Nephron (organoid): ENCODE measurements around the gene IRX5.

Experiments used
- H3K27ac Mint-ChIP-seq, 3 experiments: 2 replicates each; pipeline ENCODE4 v1.8.0; 2020; ENCODE audit warnings: mixed read lengths in 3 of 3, mild to moderate bottlenecking in 2 of 3, moderate library complexity in 1 of 3
- H3K27me3 Mint-ChIP-seq: 2 replicates; pipeline ENCODE4 v1.8.0; 2021; ENCODE audit warnings: low read depth, mild to moderate bottlenecking, moderate library complexity, mixed read lengths
- H3K36me3 Mint-ChIP-seq: 2 replicates; pipeline ENCODE4 v1.8.0; 2020; ENCODE audit warnings: low read depth, mixed read lengths
- H3K4me1 Mint-ChIP-seq: 2 replicates; pipeline ENCODE4 v1.8.0; 2020; ENCODE audit warnings: mixed read lengths
- H3K4me3 Mint-ChIP-seq, 3 experiments: 2 replicates each; pipeline ENCODE4 v1.8.0; 2020; ENCODE audit warnings: mild to moderate bottlenecking in 3 of 3, mixed read lengths in 3 of 3, moderate library complexity in 2 of 3
- H3K9me3 Mint-ChIP-seq: 2 replicates; pipeline ENCODE4 v1.8.0; 2020; ENCODE audit warnings: mixed read lengths
- TF ChIP-seq, protein P1 (sequence below), 3 experiments: fragments of 200-600 bp; sonication (generic); IDR thresholded peaks; one replicate each; pipeline ENCODE4 v1.5.0; 2021; ENCODE audit warnings: antibody characterized with exemption in 3 of 3; ENCODE audit not compliant: unreplicated experiment in 3 of 3

The IRX5 gene

DNA sequence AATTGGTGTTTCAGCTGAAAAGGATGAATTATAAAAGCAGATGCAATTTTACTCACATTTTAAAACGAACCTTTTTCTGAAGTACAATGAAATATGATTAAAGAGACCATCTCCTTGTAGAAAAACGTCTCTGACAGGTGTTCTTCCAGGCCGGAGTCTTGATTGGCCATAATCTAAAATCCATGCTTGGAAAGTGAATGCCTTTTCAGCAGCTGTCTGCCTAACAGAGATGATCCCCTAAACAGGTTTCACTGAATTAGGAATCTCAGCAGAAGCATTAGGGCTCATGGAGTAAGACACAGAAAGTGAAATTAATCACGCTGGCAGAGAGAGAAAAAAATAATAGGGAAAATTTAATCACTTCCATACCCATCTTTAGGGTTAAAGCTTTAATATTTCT lies 39.3 kb upstream of the IRX5 start:
- TF ChIP-seq, protein P1, sequence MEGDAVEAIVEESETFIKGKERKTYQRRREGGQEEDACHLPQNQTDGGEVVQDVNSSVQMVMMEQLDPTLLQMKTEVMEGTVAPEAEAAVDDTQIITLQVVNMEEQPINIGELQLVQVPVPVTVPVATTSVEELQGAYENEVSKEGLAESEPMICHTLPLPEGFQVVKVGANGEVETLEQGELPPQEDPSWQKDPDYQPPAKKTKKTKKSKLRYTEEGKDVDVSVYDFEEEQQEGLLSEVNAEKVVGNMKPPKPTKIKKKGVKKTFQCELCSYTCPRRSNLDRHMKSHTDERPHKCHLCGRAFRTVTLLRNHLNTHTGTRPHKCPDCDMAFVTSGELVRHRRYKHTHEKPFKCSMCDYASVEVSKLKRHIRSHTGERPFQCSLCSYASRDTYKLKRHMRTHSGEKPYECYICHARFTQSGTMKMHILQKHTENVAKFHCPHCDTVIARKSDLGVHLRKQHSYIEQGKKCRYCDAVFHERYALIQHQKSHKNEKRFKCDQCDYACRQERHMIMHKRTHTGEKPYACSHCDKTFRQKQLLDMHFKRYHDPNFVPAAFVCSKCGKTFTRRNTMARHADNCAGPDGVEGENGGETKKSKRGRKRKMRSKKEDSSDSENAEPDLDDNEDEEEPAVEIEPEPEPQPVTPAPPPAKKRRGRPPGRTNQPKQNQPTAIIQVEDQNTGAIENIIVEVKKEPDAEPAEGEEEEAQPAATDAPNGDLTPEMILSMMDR (IDR thresholded peaks at IDR 0.05; ENCODE audit: unreplicated experiment in 3 of 3): no peak
- Mint-ChIP-seq H3K4me1 (peaks cover 21% of the 10 kb centered on the region), H3K27me3 (peaks cover 4% of the 10 kb centered on the region), H3K36me3 (peaks cover 2% of the 10 kb centered on the region), H3K9me3 (peaks cover 1% of the 10 kb centered on the region), H3K4me3 (peak overlapping the region in 2 of 3 experiments; percentile 5 to 21), H3K27ac (peak overlapping the region in 2 of 3 experiments; percentile 3 to 14)

GRCh38 chr16:54892981-54893380 lies 37.7 kb upstream of the IRX5 start:
- Mint-ChIP-seq H3K4me1 (peaks cover 26% of the 10 kb centered on the region), H3K27ac (no peak overlapping the region)

DNA sequence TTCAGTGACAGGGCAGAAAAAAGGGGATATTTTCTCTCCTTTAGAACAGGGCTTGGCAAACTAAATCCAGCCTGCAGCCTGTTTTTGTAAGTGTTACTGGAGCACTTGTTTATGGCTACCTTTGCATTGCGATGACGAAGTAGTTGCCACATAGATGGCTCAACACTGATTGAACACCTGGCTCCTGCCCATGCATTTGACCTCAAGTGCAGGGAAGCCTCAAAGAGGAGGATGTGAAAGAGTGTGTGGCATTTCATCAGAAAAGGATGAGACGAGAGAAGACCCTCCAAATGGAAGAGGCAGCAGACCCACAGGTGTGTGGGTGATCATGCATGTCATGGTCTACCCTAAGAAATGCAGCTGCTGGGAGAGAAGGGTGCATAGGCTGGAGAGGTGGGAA lies 32.7 kb upstream of the IRX5 start:
- Mint-ChIP-seq H3K4me3 (no peak overlapping the region), H3K9me3 (peaks cover 12% of the 10 kb centered on the region), H3K27ac (no peak overlapping the region), H3K27me3 (peaks cover 4% of the 10 kb centered on the region), H3K4me1 (peaks cover 9% of the 10 kb centered on the region), H3K36me3 (peaks cover 9% of the 10 kb centered on the region)
- TF ChIP-seq, protein P1 (IDR thresholded peaks at IDR 0.05; ENCODE audit: unreplicated experiment in 3 of 3): no peak

More at GRCh38 chr16:54892981-54893380, 37.7 kb upstream of the IRX5 start:
- TF ChIP-seq, protein P1 (IDR thresholded peaks at IDR 0.05; ENCODE audit: unreplicated experiment in 3 of 3): no peak
- Mint-ChIP-seq H3K36me3 (peaks cover 1% of the 10 kb centered on the region), H3K4me3 (no peak overlapping the region), H3K9me3 (peaks cover 2% of the 10 kb centered on the region), H3K27me3 (peaks cover 2% of the 10 kb centered on the region)

DNA sequence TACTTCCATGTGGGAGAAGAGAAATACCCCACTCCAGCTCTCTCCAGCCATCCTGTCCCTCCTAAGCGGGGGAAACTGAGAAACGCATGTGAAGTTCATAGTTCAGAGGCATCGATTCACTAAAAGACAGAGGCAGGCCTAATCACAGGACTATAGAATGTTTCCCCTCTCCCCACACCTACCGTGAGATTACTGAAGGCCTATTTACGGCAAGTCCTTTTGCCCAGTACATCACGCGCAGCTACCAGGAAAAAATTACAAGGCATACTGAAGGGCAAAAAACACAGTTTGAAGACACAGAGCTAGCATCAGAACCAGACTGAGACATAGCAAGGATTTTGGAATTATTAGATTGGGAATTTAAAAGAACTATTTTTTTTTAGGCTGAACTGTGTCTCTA lies 29.1 kb upstream of the IRX5 start:
- peaks cover 5% of the 10 kb centered on the region for H3K4me1 Mint-ChIP-seq

DNA sequence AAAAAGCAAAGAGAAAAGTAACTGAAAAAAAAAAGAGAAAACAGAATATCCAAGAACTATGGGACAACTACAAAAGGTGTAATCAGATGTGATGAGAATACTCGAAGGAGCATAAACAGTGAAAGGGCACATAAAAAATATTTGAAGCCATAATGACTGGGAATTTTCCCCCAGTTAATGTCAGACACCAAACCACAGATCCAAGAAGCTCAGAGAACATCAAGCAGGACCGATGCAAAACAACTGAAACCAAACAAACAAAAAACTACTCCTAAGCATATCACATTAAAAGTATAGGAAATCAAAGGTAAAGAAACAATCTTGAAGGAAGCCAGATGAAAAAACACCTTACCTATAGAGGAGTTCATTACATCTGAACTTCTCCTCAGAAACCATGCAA lies 27.6 kb upstream of the IRX5 start:
- no peaks in the 10 kb centered on the region for H3K4me1 Mint-ChIP-seq
- H3K27me3 Mint-ChIP-seq: peaks cover 1% of the 10 kb centered on the region
- peaks cover 20% of the 10 kb centered on the region for H3K9me3 Mint-ChIP-seq
- peaks cover 12% of the 10 kb centered on the region for H3K36me3 Mint-ChIP-seq
- no peak overlapping the region for H3K4me3 Mint-ChIP-seq
- no peak overlapping the region for H3K27ac Mint-ChIP-seq
- TF ChIP-seq, protein P1 (IDR thresholded peaks at IDR 0.05; ENCODE audit: unreplicated experiment in 3 of 3): no peak

More for the DNA sequence above, 29.1 kb upstream of the IRX5 start:
- Mint-ChIP-seq H3K36me3 (peaks cover 14% of the 10 kb centered on the region), H3K27ac (no peak overlapping the region), H3K27me3 (peaks cover 4% of the 10 kb centered on the region), H3K9me3 (peaks cover 23% of the 10 kb centered on the region), H3K4me3 (no peak overlapping the region)
- TF ChIP-seq, protein P1 (IDR thresholded peaks at IDR 0.05; ENCODE audit: unreplicated experiment in 3 of 3): no peak

DNA sequence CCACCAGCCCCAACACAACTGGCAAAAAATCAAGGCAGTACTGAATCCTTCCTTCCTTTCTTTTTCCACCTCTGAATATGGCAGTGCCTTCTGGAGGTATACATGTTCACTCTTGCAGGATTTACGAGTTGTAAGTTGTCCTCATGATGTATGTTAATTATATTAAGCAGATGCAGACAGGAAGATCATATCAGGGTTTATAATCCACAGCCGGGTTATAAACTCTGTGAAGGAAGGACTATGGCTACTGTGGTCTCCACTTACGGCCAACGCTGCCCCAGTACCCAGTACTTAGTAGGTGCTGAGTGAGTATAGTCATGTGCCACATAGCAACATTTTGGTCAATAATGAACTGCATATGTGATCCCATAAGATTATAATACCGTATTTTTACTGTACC lies 19.6 kb upstream of the IRX5 start:
- TF ChIP-seq, protein P1 (IDR thresholded peaks at IDR 0.05; ENCODE audit: unreplicated experiment in 3 of 3): no peak
- Mint-ChIP-seq H3K36me3 (no peaks in the 10 kb centered on the region), H3K9me3 (no peaks in the 10 kb centered on the region), H3K4me1 (no peaks in the 10 kb centered on the region), H3K27ac (no peak overlapping the region), H3K4me3 (no peak overlapping the region), H3K27me3 (peaks cover 17% of the 10 kb centered on the region)
